ENCODE results near the gene DNAJC5G. TPM values are rescaled to one million over a fixed set of nuclear protein-coding genes. Genes with fewer than 3 reads are reported as not detected.
"Not testable (repeated sequence)": the region's sequence is repeated elsewhere in the genome, so short reads cannot be mapped to it uniquely, and the experiment has no call there.

The DNAJC5G gene
- total RNA-seq, 1 experiment from 2014 or later, result not detected

GRCh38 chr2:27314709-27315108 lies 39.5 kb downstream of the DNAJC5G start:
- no peak overlapping the region for H3K9ac ChIP-seq (ENCODE audit: low read length)

GRCh38 chr2:27315122-27315521 lies 39.9 kb downstream of the DNAJC5G start:
- Histone ChIP-seq H3K9me2 (replicated peaks; ENCODE audit: insufficient read depth, low read length) (no peaks in the 10 kb centered on the region), H4K20me1 (ENCODE audit: insufficient read depth, low read depth, low read length) (no peaks in the 10 kb centered on the region), H3K9ac (ENCODE audit: low read length) (no peak overlapping the region), H3K27ac (ENCODE audit: low read length) (no peak overlapping the region), H3K27me3 (ENCODE audit: low read length) (no peaks in the 10 kb centered on the region), H3K79me2 (ENCODE audit: low read length) (no peaks in the 10 kb centered on the region), H3K9me3 (ENCODE audit: low read length) (no peaks in the 10 kb centered on the region), H3K4me3 (ENCODE audit: low read length) (no peak overlapping the region), H3K4me2 (ENCODE audit: low read depth, low read length, poor library complexity, severe bottlenecking) (no peak overlapping the region), H3K4me1 (ENCODE audit: low read length) (peaks cover 7% of the 10 kb centered on the region), H2AFZ (ENCODE audit: low read length) (no peak overlapping the region), H3K36me3 (ENCODE audit: insufficient read depth, low read length) (no peaks in the 10 kb centered on the region)
- no peak for DNase-seq

More at GRCh38 chr2:27314709-27315108, 39.5 kb downstream of the DNAJC5G start:
- no peaks in the 10 kb centered on the region for H3K9me2 ChIP-seq (replicated peaks; ENCODE audit: insufficient read depth, low read length)
- no peak overlapping the region for H3K4me2 ChIP-seq (ENCODE audit: low read depth, low read length, poor library complexity, severe bottlenecking)
- H3K4me3 ChIP-seq (ENCODE audit: low read length), result no peak overlapping the region
- no peak overlapping the region for H3K27ac ChIP-seq (ENCODE audit: low read length)
- no peaks in the 10 kb centered on the region for H3K79me2 ChIP-seq (ENCODE audit: low read length)
- DNase-seq, result no peak
- H3K36me3 ChIP-seq (ENCODE audit: insufficient read depth, low read length), result no peaks in the 10 kb centered on the region
- no peaks in the 10 kb centered on the region for H3K27me3 ChIP-seq (ENCODE audit: low read length)
- H3K4me1 ChIP-seq (ENCODE audit: low read length), result peaks cover 7% of the 10 kb centered on the region
- H3K9me3 ChIP-seq (ENCODE audit: low read length), result no peaks in the 10 kb centered on the region
- H2AFZ ChIP-seq (ENCODE audit: low read length), result no peak overlapping the region
- no peaks in the 10 kb centered on the region for H4K20me1 ChIP-seq (ENCODE audit: insufficient read depth, low read depth, low read length)

- H3K36me3 ChIP-seq (ENCODE audit: insufficient read depth, low read length), result no peaks in the 10 kb centered on the region
- H3K4me1 ChIP-seq (ENCODE audit: low read length), result peaks cover 15% of the 10 kb centered on the region
- no peak overlapping the region for H3K9ac ChIP-seq (ENCODE audit: low read length)
Measured at GRCh38 chr2:27316655-27317412, 41.6 kb downstream of the DNAJC5G start.

GRCh38 chr2:27319839-27320238 lies 44.6 kb downstream of the DNAJC5G start:
- not testable (repeated sequence) for H3K9me2 ChIP-seq (replicated peaks; ENCODE audit: insufficient read depth, low read length); H3K4me3 ChIP-seq (ENCODE audit: low read length); H3K27ac ChIP-seq (ENCODE audit: low read length); DNase-seq; H3K9me3 ChIP-seq (ENCODE audit: low read length); H3K4me2 ChIP-seq (ENCODE audit: low read depth, low read length, poor library complexity, severe bottlenecking); H3K9ac ChIP-seq (ENCODE audit: low read length); H2AFZ ChIP-seq (ENCODE audit: low read length); H3K36me3 ChIP-seq (ENCODE audit: insufficient read depth, low read length); H4K20me1 ChIP-seq (ENCODE audit: insufficient read depth, low read depth, low read length); H3K27me3 ChIP-seq (ENCODE audit: low read length)
- H3K79me2 ChIP-seq (ENCODE audit: low read length), result peaks cover 28% of the 10 kb centered on the region
- H3K4me1 ChIP-seq (ENCODE audit: low read length), result peaks cover 27% of the 10 kb centered on the region

More at GRCh38 chr2:27316655-27317412, 41.6 kb downstream of the DNAJC5G start:
- Histone ChIP-seq H3K27ac (ENCODE audit: low read length) (no peak overlapping the region), H2AFZ (ENCODE audit: low read length) (no peak overlapping the region), H3K9me3 (ENCODE audit: low read length) (no peaks in the 10 kb centered on the region), H3K27me3 (ENCODE audit: low read length) (no peaks in the 10 kb centered on the region), H3K79me2 (ENCODE audit: low read length) (peaks cover 13% of the 10 kb centered on the region), H3K4me3 (ENCODE audit: low read length) (no peak overlapping the region), H3K4me2 (ENCODE audit: low read depth, low read length, poor library complexity, severe bottlenecking) (no peak overlapping the region), H3K9me2 (replicated peaks; ENCODE audit: insufficient read depth, low read length) (no peaks in the 10 kb centered on the region), H4K20me1 (ENCODE audit: insufficient read depth, low read depth, low read length) (no peaks in the 10 kb centered on the region)
- DNase-seq, result no peak

- Histone ChIP-seq H3K4me3 (ENCODE audit: low read length) (no peak overlapping the region), H2AFZ (ENCODE audit: low read length) (no peak overlapping the region), H3K4me2 (ENCODE audit: low read depth, low read length, poor library complexity, severe bottlenecking) (peak overlapping the region; percentile 98), H3K9me3 (ENCODE audit: low read length) (no peaks in the 10 kb centered on the region), H3K27me3 (ENCODE audit: low read length) (no peaks in the 10 kb centered on the region), H3K9ac (ENCODE audit: low read length) (peak overlapping the region; percentile 96; the same call in 1 of the 2 replicates), H3K79me2 (ENCODE audit: low read length) (peaks cover 28% of the 10 kb centered on the region), H3K36me3 (ENCODE audit: insufficient read depth, low read length) (peaks cover 4% of the 10 kb centered on the region; the same call in 1 of the 2 replicates), H3K27ac (ENCODE audit: low read length) (peak overlapping the region; percentile 84; the same call in 1 of the 2 replicates), H3K9me2 (replicated peaks; ENCODE audit: insufficient read depth, low read length) (no peaks in the 10 kb centered on the region), H4K20me1 (ENCODE audit: insufficient read depth, low read depth, low read length) (no peaks in the 10 kb centered on the region), H3K4me1 (ENCODE audit: low read length) (peaks cover 27% of the 10 kb centered on the region)
- no peak for DNase-seq
Measured at GRCh38 chr2:27320958-27321543, 45.8 kb downstream of the DNAJC5G start.

- H3K79me2 ChIP-seq (ENCODE audit: low read length), result peaks cover 28% of the 10 kb centered on the region
Measured at GRCh38 chr2:27322301-27322765, 47.1 kb downstream of the DNAJC5G start.

GRCh38 chr2:27322766-27323595 lies 47.7 kb downstream of the DNAJC5G start, which contains the start of gene MPV17:
Gene MPV17 (minus strand): TSS chr2:27323097. CDS start chr2:27322517, 580 bp downstream.
- H3K4me2 ChIP-seq (ENCODE audit: low read depth, low read length, poor library complexity, severe bottlenecking), result peak within 1 kb of the TSS; percentile 98
- no peaks in the 10 kb centered on the region for H3K27me3 ChIP-seq (ENCODE audit: low read length)
- H2AFZ ChIP-seq (ENCODE audit: low read length), result no peak within 1 kb of the TSS
- H4K20me1 ChIP-seq (ENCODE audit: insufficient read depth, low read depth, low read length), result no peaks in the 10 kb centered on the region
- no peaks in the 10 kb centered on the region for H3K9me2 ChIP-seq (replicated peaks; ENCODE audit: insufficient read depth, low read length)
- peak within 1 kb of the TSS; percentile 98 for H3K4me3 ChIP-seq (ENCODE audit: low read length)
- H3K4me1 ChIP-seq (ENCODE audit: low read length), result peaks cover 27% of the 10 kb centered on the region
- peak within 1 kb of the TSS; percentile 96 for H3K9ac ChIP-seq (ENCODE audit: low read length)
- peaks cover 28% of the 10 kb centered on the region for H3K79me2 ChIP-seq (ENCODE audit: low read length)
- peak; percentile 96 for DNase-seq
- peaks cover 7% of the 10 kb centered on the region; the same call in 1 of the 2 replicates for H3K36me3 ChIP-seq (ENCODE audit: insufficient read depth, low read length)
- H3K27ac ChIP-seq (ENCODE audit: low read length), result peak within 1 kb of the TSS; percentile 84
- no peaks in the 10 kb centered on the region for H3K9me3 ChIP-seq (ENCODE audit: low read length)

More at GRCh38 chr2:27322301-27322765, 47.1 kb downstream of the DNAJC5G start:
- H3K36me3 ChIP-seq (ENCODE audit: insufficient read depth, low read length), result peaks cover 7% of the 10 kb centered on the region; the same call in 1 of the 2 replicates
- H3K27me3 ChIP-seq (ENCODE audit: low read length), result no peaks in the 10 kb centered on the region
- H2AFZ ChIP-seq (ENCODE audit: low read length), result no peak overlapping the region
- H3K4me1 ChIP-seq (ENCODE audit: low read length), result peaks cover 27% of the 10 kb centered on the region
- no peaks in the 10 kb centered on the region for H3K9me2 ChIP-seq (replicated peaks; ENCODE audit: insufficient read depth, low read length)
- peak overlapping the region; percentile 84 for H3K27ac ChIP-seq (ENCODE audit: low read length)
- peak overlapping the region; percentile 98 for H3K4me3 ChIP-seq (ENCODE audit: low read length)
- H3K9ac ChIP-seq (ENCODE audit: low read length), result peak overlapping the region; percentile 96
- no peaks in the 10 kb centered on the region for H3K9me3 ChIP-seq (ENCODE audit: low read length)
- no peaks in the 10 kb centered on the region for H4K20me1 ChIP-seq (ENCODE audit: insufficient read depth, low read depth, low read length)
- peak; percentile 77 for DNase-seq
- peak overlapping the region; percentile 98 for H3K4me2 ChIP-seq (ENCODE audit: low read depth, low read length, poor library complexity, severe bottlenecking)

Data from Karpas-422 (cell line).